Measurements from ENCODE around the gene BNIPL. TPM values are rescaled to one million over a fixed set of nuclear protein-coding genes. Genes with fewer than 3 reads are reported as not detected.

The BNIPL gene
- total RNA-seq, 4 donors from 2014 or later: under 0.01 to 0.17 (median 0.12) TPM

- Histone ChIP-seq H3K27me3 (no peaks in the 10 kb centered on the region), H3K27ac (replicated peaks in 1 of 4) (peak within 1 kb of the TSS; percentile 88 to 96 (median 94)), H3K4me1 (peaks cover 35 to 50% (median 46%) of the 10 kb centered on the region in 4 donors), H3K4me3 (peak within 1 kb of the TSS; percentile 77 to 97 (median 92)), H3K36me3 (peaks cover 10 to 15% (median 14%) of the 10 kb centered on the region in 4 donors), H3K9me3 (no peaks in the 10 kb centered on the region)
- intact Hi-C loops (cut with DNase I): no loop called here
- under 1% methylated on average over 15 of the region's 15 CpGs for WGBS
- TF ChIP-seq POLR2AphosphoS5 (IDR thresholded peaks at IDR 0.05) (peak; percentile 74 to 76), POLR2A (IDR thresholded peaks at IDR 0.05; ENCODE audit: low read depth) (no peak)
- no peak for DNase-seq (ENCODE audit: extremely low spot score)
Observed at GRCh38 chr1:151060007-151060656, 23.7 kb downstream of the BNIPL start, which contains the start of gene MLLT11. MLLT11 (plus strand) TSS chr1:151060397; CDS start chr1:151067225, 6,828 bp downstream.

- WGBS: 49% methylated on average over 4 of the region's 4 CpGs
- intact Hi-C loops (cut with DNase I): no loop called here
- Histone ChIP-seq H3K9me3 (no peaks in the 10 kb centered on the region), H3K4me1 (peaks cover 28 to 42% (median 40%) of the 10 kb centered on the region in 4 donors), H3K27me3 (no peaks in the 10 kb centered on the region), H3K36me3 (peaks cover 3 to 8% (median 7%) of the 10 kb centered on the region in 4 donors), H3K4me3 (peak overlapping the region; percentile 77 to 97 (median 92)), H3K27ac (replicated peaks in 1 of 4) (peak overlapping the region; percentile 88 to 96 (median 94))
- no peak for DNase-seq (ENCODE audit: extremely low spot score)
- TF ChIP-seq EP300 (IDR thresholded peaks at IDR 0.05) (no peak), POLR2AphosphoS5 (IDR thresholded peaks at IDR 0.05) (no peak), POLR2A (IDR thresholded peaks at IDR 0.05; ENCODE audit: low read depth) (no peak), CTCF (IDR thresholded peaks at IDR 0.05) (no peak)
Observed at GRCh38 chr1:151060657-151061421, 24.5 kb downstream of the BNIPL start.

GRCh38 chr1:151061704-151062103 is 25.3 kb downstream of the BNIPL start:
- H3K4me1 ChIP-seq: peaks cover 21 to 34% (median 32%) of the 10 kb centered on the region in 4 donors
- H3K4me3 ChIP-seq: no peak overlapping the region
- no peak for DNase-seq (ENCODE audit: extremely low spot score)
- H3K27ac ChIP-seq (replicated peaks in 1 of 4): no peak overlapping the region
- H3K27me3 ChIP-seq: no peaks in the 10 kb centered on the region
- peaks cover 0 to 6% (median 0%) of the 10 kb centered on the region in 4 donors for H3K36me3 ChIP-seq
- 73% methylated on average over 2 of the region's 2 CpGs for WGBS
- H3K9me3 ChIP-seq: no peaks in the 10 kb centered on the region
- intact Hi-C loops (cut with DNase I): no loop called here
- TF ChIP-seq POLR2A (IDR thresholded peaks at IDR 0.05; ENCODE audit: low read depth) (no peak), EP300 (IDR thresholded peaks at IDR 0.05) (no peak), POLR2AphosphoS5 (IDR thresholded peaks at IDR 0.05) (no peak), CTCF (IDR thresholded peaks at IDR 0.05) (no peak)

GRCh38 chr1:151062741-151063371 is 26.5 kb downstream of the BNIPL start:
- no peak for TF ChIP-seq POLR2A (IDR thresholded peaks at IDR 0.05; ENCODE audit: low read depth)
- TF ChIP-seq CTCF (IDR thresholded peaks at IDR 0.05): no peak
- TF ChIP-seq POLR2AphosphoS5 (IDR thresholded peaks at IDR 0.05): no peak
- H3K36me3 ChIP-seq: no peaks in the 10 kb centered on the region
- no peak for DNase-seq (ENCODE audit: extremely low spot score)
- intact Hi-C loops (cut with DNase I): no loop called here
- H3K27me3 ChIP-seq: no peaks in the 10 kb centered on the region
- no peak overlapping the region for H3K4me3 ChIP-seq
- peaks cover 10 to 22% (median 20%) of the 10 kb centered on the region in 4 donors for H3K4me1 ChIP-seq
- WGBS: 55% methylated on average over 3 of the region's 3 CpGs
- no peak overlapping the region for H3K27ac ChIP-seq (replicated peaks in 1 of 4)
- no peaks in the 10 kb centered on the region for H3K9me3 ChIP-seq

All from esophagus muscularis mucosa (tissue), 4 donors.